ENCODE measurements around the gene RFX6.

The RFX6 gene

DNA sequence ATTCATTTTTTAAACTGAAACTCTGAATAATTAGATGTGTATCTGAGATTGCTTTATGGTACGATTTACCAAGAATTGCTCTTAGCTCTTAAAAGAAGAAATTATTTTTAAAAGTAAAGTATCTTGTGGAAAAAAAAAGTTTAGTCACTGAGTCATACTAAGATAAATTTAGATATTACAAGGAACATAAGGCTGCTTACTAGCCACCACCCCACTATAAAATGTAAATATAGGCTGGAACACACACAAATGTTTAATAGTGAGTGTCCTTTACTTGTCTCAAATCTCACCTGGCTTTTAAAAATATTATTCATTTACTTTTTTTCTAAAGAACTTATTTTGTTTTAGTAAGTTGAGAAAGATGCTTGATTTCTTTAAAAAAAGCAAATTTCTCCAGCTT, 17.6 kb downstream of the RFX6 start:
- DNase-seq, result no peak
- intact Hi-C loops (cut with DNase I), result no loop called here

DNA sequence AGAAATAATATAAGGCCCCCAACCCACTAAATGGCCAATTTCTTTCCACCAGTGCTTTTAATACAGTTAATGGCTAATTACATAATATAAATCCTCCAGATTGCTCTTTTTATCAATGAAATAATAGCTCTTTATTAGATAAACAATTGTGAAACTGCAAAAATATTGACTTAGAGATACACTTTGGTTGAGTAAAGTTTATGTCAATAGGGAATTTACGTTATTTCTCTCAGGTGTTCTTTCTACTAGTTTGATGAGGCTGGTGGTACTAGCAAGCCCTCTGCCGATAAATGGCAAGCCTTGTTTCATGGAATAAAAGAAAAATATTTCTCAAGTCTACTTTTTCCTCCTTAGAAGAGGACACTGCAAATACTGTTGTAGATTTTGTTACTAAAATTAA, 18.9 kb downstream of the RFX6 start:
- intact Hi-C loops (cut with DNase I), result no loop called here
- DNase-seq, result no peak

GRCh38 chr6:116902634-116903033, 25.6 kb downstream of the RFX6 start:
- DNase-seq, result no peak
- intact Hi-C loops (cut with DNase I), result no loop called here

GRCh38 chr6:116922853-116923548, 46.0 kb downstream of the RFX6 start:
- intact Hi-C loops (cut with DNase I), result no loop called here
- DNase-seq, result no peak

DNA sequence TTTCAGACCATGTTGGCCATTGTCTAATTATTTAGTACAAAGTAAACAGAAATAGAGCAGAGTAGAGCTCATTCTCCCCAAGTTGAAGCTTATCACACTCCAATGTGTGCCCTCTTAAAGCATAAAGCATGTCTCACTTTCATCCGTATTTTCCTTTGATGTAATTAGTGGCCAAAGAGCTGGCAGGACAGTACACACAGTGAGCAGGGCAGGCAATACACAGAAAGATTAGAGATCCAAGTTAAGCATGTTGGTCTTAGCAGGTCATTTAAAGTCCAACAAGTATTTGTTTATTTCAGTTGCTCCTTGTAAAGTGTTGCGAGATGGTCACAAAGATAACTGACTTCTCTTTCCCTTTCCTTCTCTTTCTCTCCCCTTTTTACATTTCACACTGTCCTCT, 47.2 kb downstream of the RFX6 start:
- no peak for DNase-seq
- intact Hi-C loops (cut with DNase I), result no loop called here

GRCh38 chr6:116925088-116925794, 48.2 kb downstream of the RFX6 start:
- intact Hi-C loops (cut with DNase I), result no loop called here
- DNase-seq, result no peak

GRCh38 chr6:116928677-116929076, 51.6 kb downstream of the RFX6 start:
- intact Hi-C loops (cut with DNase I), result no loop called here
- DNase-seq, result no peak

DNA sequence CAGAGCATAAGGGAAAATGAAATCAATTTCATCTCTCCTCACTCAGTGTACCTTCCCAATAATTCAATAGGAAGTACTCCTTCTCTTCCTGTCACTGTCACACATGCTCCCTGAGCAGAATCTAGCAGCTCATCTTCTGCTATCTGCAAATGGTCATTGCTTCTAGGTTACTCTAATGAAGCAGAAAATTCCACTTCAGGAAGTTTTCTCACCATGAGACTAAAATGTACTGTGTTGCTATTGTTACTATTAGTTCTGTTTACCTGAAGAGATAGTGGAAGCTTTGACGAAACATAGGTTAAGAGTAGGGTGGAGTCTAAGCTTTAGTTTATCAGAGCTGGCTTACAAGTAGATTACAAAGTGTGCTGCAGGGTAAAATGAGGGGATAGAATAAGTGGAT, 52.8 kb downstream of the RFX6 start:
- no peak for DNase-seq
- intact Hi-C loops (cut with DNase I), result no loop called here

DNA sequence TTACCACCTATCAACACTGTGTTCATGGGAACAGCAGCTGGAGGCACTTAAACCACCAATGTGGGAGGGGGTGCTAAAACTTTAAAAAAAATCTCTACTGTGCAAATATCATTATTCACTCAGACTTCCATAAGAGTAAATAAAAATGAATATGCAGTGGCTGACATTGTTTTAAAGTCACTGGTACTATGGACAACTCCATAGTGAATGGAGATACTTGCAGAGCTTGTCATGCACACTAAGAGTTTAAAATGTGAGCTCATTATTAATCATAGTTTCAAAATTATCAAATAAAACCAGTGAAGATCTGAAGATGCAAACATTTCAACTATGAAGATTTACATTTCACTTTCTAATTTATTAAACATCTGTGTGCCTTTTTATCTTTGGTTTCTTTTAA, 54.4 kb downstream of the RFX6 start:
- intact Hi-C loops (cut with DNase I), result no loop called here

DNA sequence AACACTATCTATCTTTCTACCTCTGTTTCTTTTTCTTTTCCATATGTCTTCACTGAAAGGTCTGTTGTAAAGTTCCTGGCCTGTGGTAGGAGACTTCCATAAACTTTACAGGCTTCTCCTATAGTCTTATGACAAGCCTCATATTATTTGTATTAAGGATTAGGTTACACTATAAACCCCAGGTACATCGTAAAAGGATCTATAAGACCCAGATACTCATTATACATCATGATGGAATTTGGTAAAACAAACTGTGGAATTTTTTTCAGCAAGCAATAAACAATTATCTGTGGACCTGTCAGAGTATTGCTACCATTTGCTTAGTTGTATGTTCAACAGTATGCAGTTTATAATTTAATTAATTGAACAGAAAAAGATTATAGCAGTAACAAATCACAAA, 55.5 kb downstream of the RFX6 start:
- intact Hi-C loops (cut with DNase I), result no loop called here
- DNase-seq, result no peak

More for the DNA sequence above, 54.4 kb downstream of the RFX6 start:
- DNase-seq, result no peak

DNA sequence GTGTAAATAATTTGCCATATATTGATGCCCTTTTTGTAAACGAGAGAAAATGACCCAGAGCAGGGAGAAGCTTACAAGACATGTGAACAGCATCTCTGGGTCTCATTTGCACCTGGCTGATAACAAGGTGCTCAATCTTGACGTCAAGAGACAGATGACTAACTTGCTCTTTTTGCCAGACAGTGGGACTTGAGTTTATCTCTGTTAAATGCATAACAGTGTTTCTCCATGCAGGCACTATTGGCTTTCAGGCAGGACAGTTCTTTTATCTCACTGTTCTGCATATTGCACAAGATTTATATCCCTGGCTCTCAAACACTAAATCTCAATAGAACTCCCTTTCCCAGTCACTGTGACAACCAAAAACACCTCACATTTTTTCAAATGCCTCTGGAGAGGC, 56.4 kb downstream of the RFX6 start:
- intact Hi-C loops (cut with DNase I), result no loop called here
- no peak for DNase-seq

- intact Hi-C loops (cut with DNase I), result no loop called here
- no peak for DNase-seq
These were observed 61.3 kb downstream of the RFX6 start for GRCh38 chr6:116938305-116938704.

- intact Hi-C loops (cut with DNase I), result no loop called here
- DNase-seq, result no peak
These were observed 64.7 kb downstream of the RFX6 start for GRCh38 chr6:116941727-116942126.

DNA sequence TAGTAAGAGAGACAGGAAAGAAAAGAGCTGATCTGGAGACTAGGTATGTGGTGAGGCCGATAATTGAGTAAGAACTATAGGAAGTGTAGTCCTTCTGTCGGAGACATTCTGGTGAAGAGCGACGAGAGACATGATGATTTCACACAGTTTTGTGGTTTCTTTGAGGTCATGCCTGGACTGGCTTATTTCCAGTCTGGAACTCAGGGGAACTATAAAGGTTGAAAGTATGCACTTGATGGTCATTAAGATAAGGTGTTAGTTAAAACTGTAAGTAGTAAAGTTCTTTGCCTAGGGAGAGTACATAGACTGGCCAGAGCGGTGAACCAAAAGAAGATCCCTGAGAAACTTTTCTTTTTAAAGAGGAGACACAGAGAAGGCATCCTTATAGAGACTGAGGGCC, 68.8 kb downstream of the RFX6 start:
- no peak for DNase-seq
- intact Hi-C loops (cut with DNase I), result no loop called here

DNA sequence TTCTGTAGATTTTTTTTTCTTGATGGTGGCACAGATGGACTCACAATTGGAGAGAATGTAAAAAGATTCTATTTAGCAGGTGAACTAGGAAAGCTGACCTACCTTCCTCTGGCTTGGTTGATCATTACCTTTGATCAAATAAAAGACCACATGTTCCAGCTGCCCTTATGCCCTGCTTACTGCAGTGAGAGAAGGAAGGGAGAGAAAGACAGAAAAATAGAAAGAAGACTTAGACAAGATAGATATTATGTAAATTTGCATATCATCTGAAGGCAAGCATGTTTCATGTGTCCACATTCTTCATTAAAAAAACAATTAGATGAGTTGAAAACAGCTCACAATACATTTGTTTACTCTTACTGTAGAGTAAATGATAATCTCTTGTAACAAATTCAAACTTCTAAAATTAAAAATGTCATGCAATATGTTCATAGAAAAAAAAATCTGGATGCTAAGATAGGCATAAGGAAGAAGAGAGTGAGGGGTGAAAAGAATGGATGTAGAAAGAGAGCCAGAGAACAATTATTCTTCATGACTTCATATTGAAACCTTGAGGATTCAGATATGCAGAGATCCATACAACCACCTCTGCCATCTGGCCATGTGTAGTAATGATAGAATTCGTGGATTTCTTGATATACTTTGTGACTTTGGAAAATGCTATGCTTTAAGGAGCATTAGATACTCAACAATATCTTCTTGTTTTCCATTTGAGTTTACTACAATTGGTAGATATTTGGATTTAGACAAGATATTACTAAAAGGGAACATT, 71.7 kb downstream of the RFX6 start:
- intact Hi-C loops (cut with DNase I), result no loop called here
- no peak for DNase-seq

GRCh38 chr6:116949964-116950363, 72.9 kb downstream of the RFX6 start:
- intact Hi-C loops (cut with DNase I), result no loop called here
- DNase-seq, result no peak

- intact Hi-C loops (cut with DNase I), result no loop called here
- no peak for DNase-seq
These were observed 77.3 kb downstream of the RFX6 start for GRCh38 chr6:116954335-116954734.

- no peak for DNase-seq
- intact Hi-C loops (cut with DNase I), result no loop called here
These were observed 77.9 kb downstream of the RFX6 start for GRCh38 chr6:116954938-116955337.

GRCh38 chr6:116955773-116956172, 78.7 kb downstream of the RFX6 start:
- intact Hi-C loops (cut with DNase I), result no loop called here
- no peak for DNase-seq

DNA sequence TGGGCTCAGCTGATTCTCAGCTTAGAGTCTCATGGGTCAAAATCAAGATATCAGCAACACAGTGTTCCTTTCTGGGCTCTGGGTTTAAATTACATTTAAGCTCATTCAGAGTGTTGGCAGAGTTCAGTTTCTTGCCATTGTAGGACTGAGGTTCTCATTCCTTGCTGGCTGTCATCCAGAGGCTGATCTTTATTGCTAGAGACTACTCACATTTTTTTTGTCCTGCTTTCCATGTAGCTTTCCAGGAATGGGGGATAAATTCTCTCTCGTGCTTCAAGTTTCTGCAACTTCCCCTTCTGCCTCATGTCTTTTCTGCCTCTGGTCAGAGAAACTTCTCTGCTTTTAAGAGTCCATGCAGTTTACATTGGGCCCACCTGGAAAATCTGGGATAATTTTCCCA, 86.9 kb downstream of the RFX6 start:
- intact Hi-C loops (cut with DNase I), result no loop called here

GRCh38 chr6:116966675-116967576, 89.9 kb downstream of the RFX6 start:
- DNase-seq, result no peak
- intact Hi-C loops (cut with DNase I), result no loop called here

More for the DNA sequence above, 86.9 kb downstream of the RFX6 start:
- no peak for DNase-seq
